GM12874 (cell line): ENCODE measurements around the gene ADGRF5.

ENCODE experiments used
- TF ChIP-seq, protein P1 (sequence below): IDR thresholded peaks from 2 replicates; pipeline ENCODE4 v1.5.1; 2011; ENCODE audit warnings: low read depth, mild to moderate bottlenecking, control low read depth, low read length, moderate library complexity; ENCODE audit not compliant: insufficient read depth

ADGRF5 gene

GRCh38 chr6:46930331-46930730 is 8.6 kb upstream of the ADGRF5 start:
- TF ChIP-seq, protein P1, sequence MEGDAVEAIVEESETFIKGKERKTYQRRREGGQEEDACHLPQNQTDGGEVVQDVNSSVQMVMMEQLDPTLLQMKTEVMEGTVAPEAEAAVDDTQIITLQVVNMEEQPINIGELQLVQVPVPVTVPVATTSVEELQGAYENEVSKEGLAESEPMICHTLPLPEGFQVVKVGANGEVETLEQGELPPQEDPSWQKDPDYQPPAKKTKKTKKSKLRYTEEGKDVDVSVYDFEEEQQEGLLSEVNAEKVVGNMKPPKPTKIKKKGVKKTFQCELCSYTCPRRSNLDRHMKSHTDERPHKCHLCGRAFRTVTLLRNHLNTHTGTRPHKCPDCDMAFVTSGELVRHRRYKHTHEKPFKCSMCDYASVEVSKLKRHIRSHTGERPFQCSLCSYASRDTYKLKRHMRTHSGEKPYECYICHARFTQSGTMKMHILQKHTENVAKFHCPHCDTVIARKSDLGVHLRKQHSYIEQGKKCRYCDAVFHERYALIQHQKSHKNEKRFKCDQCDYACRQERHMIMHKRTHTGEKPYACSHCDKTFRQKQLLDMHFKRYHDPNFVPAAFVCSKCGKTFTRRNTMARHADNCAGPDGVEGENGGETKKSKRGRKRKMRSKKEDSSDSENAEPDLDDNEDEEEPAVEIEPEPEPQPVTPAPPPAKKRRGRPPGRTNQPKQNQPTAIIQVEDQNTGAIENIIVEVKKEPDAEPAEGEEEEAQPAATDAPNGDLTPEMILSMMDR: no peak

DNA sequence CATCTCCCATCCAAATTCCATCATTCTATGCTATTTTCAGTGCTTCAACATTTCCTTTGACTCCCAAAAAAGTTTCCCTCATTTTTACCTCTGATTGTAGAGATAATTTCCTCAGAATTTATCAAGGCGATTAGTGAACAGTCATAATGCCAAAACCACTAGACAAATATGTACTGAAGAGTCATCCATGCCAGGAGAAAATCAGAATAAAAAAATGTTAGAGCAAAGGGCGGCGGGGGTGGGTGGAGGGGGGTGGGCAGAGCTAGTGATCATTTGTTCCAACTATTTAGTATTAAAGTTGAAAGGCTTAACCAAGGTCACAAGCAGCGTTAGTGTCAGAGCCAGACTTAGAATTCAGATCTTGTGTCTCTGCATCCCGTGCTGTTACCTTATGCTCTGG is 5.3 kb upstream of the ADGRF5 start:
- TF ChIP-seq, protein P1: no peak

DNA sequence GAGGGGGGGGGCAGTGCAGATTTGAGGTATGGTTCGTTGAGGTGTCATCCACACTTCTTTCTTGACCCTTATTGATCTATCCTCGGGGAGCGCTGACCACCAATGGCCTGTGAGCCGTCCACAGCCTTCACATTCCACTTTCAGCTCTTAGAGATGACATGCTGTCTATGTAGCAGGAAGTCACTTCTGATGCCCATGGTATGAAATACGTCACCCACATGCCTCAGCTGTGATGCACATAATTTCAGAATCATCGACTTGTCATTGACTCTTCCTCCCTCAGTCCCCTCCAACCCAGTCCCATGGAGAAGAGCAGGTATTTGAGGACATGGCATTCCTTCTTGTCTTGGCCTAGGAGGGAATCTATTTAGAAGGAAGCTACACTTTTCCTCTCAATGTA is 4.7 kb upstream of the ADGRF5 start:
- TF ChIP-seq, protein P1: no peak

- TF ChIP-seq, protein P1: no peak
Observed at GRCh38 chr6:46925563-46926253, 4.0 kb upstream of the ADGRF5 start.

- TF ChIP-seq, protein P1: no peak
Observed at GRCh38 chr6:46923476-46923875, 1.7 kb upstream of the ADGRF5 start.

GRCh38 chr6:46921059-46921458 is 679 bp downstream of the ADGRF5 start:
- TF ChIP-seq, protein P1: no peak

GRCh38 chr6:46918806-46919205 is 2.9 kb downstream of the ADGRF5 start:
- TF ChIP-seq, protein P1: no peak

DNA sequence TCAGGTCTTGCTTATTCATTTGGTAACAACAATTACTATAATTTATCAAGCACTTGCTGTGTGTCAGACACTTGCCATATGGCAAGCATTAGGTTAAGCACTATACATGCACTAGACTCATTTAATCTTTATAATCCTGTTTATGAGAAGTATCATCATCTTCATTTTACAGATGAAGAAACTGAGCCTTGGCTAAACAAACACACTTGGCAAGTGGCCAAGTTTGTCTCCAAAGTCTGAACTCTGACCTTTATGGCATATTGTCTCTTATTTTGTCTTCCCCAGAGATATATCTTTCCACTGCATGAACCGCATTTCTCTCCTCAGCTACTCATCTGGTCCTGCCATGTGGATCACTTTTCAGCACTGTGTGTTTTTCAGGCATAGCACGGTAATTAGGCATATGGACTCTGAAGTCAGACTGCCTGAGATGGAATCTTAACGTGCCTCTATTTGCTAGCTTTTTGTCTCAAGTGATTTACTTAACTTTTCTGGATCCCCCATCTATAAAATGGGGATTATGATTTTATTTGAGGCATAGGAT is 4.7 kb downstream of the ADGRF5 start:
- TF ChIP-seq, protein P1: no peak
